ENCODE data around the gene NMNAT2.

The NMNAT2 gene

DNA sequence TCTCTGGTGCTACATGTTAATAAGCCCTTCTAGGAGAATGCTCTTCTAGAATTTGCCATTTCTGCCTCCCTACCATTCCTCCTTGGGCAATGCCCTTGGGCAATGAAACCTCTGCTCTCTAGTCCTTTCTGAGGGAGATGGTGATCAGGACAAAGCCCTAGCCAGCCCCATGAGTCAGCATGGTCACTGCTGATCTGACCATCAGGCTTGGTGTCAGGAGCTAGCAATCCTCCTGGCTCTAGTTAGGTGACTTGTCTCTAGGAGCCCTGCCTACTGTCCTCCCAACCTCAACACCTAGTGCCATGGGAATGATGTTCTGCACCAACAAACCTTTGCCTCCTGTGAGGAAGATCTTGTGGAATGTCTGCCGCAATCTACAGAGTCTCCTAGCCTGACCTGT lies 89.8 kb downstream of the NMNAT2 start:
- Histone ChIP-seq H3K4me2 (no peak overlapping the region), H3K79me2 (ENCODE audit: insufficient read depth, low read depth) (no peaks in the 10 kb centered on the region), H3K9ac (no peak overlapping the region), H4K20me1 (ENCODE audit: insufficient read depth) (no peaks in the 10 kb centered on the region), H2AFZ (ENCODE audit: low read depth) (no peak overlapping the region), H3K36me3 (ENCODE audit: insufficient read depth) (no peaks in the 10 kb centered on the region), H3K27me3 (ENCODE audit: insufficient read depth, low read depth) (no peaks in the 10 kb centered on the region), H3K27ac (no peak overlapping the region), H3K4me1 (ENCODE audit: low read depth, poor library complexity, severe bottlenecking) (no peaks in the 10 kb centered on the region), H3K4me3 (IDR thresholded peaks at IDR 0.05; ENCODE audit: insufficient read depth, low read depth, low read length) (no peak overlapping the region)
- TF ChIP-seq, protein P1, sequence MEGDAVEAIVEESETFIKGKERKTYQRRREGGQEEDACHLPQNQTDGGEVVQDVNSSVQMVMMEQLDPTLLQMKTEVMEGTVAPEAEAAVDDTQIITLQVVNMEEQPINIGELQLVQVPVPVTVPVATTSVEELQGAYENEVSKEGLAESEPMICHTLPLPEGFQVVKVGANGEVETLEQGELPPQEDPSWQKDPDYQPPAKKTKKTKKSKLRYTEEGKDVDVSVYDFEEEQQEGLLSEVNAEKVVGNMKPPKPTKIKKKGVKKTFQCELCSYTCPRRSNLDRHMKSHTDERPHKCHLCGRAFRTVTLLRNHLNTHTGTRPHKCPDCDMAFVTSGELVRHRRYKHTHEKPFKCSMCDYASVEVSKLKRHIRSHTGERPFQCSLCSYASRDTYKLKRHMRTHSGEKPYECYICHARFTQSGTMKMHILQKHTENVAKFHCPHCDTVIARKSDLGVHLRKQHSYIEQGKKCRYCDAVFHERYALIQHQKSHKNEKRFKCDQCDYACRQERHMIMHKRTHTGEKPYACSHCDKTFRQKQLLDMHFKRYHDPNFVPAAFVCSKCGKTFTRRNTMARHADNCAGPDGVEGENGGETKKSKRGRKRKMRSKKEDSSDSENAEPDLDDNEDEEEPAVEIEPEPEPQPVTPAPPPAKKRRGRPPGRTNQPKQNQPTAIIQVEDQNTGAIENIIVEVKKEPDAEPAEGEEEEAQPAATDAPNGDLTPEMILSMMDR (conservative IDR thresholded peaks at IDR 0.05; ENCODE audit: low read depth, low read length), result no peak

DNA sequence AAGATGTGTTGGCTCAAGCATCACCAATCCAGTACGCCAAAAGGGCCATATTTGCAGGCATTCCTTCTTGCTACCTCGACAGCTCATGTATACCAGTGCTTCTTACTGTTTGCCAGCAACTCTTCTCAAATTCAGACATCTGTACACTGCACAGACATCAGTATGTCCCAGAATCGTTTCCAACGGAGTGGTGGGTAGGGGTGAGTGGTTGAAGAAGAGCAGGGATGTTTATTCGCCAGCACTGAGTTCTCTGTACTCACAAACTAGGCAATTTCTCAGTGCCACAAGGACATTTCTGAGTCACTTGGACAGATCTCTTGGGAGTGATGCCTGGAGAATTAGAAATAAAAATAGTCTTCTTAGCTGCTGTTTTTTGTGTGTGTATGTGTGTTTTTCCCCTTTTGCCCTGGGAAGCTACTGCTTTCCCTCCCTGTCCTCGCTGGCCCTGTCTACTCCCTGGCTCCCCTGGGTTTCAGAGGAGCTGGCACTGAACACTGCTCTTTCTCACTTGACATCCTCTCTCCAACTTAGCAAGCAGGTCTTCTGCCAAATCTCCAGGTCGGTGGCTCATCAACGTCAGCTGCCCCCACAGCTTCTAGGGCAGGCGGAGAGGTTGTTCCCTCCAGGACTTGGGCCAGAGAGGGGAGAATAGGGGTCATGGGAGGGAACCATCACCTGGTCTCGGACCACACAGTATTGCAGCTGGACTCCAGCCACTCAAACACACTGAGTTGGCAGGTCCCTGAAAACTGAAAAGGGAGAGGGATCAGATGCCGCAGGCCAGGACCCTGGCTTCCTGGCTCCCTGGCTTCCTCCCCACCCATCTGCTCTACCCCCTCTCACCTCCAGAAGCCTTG lies 90.5 kb downstream of the NMNAT2 start:
- H3K79me2 ChIP-seq (ENCODE audit: insufficient read depth, low read depth), result no peaks in the 10 kb centered on the region
- no peaks in the 10 kb centered on the region for H3K4me1 ChIP-seq (ENCODE audit: low read depth, poor library complexity, severe bottlenecking)
- H3K27ac ChIP-seq, result no peak overlapping the region
- H3K4me3 ChIP-seq (IDR thresholded peaks at IDR 0.05; ENCODE audit: insufficient read depth, low read depth, low read length), result no peak overlapping the region
- H3K4me2 ChIP-seq, result no peak overlapping the region
- no peak overlapping the region for H2AFZ ChIP-seq (ENCODE audit: low read depth)
- no peaks in the 10 kb centered on the region for H3K36me3 ChIP-seq (ENCODE audit: insufficient read depth)
- H3K27me3 ChIP-seq (ENCODE audit: insufficient read depth, low read depth), result no peaks in the 10 kb centered on the region
- no peak overlapping the region for H3K9ac ChIP-seq
- TF ChIP-seq, protein P1 (conservative IDR thresholded peaks at IDR 0.05; ENCODE audit: low read depth, low read length), result no peak
- H4K20me1 ChIP-seq (ENCODE audit: insufficient read depth), result no peaks in the 10 kb centered on the region

DNA sequence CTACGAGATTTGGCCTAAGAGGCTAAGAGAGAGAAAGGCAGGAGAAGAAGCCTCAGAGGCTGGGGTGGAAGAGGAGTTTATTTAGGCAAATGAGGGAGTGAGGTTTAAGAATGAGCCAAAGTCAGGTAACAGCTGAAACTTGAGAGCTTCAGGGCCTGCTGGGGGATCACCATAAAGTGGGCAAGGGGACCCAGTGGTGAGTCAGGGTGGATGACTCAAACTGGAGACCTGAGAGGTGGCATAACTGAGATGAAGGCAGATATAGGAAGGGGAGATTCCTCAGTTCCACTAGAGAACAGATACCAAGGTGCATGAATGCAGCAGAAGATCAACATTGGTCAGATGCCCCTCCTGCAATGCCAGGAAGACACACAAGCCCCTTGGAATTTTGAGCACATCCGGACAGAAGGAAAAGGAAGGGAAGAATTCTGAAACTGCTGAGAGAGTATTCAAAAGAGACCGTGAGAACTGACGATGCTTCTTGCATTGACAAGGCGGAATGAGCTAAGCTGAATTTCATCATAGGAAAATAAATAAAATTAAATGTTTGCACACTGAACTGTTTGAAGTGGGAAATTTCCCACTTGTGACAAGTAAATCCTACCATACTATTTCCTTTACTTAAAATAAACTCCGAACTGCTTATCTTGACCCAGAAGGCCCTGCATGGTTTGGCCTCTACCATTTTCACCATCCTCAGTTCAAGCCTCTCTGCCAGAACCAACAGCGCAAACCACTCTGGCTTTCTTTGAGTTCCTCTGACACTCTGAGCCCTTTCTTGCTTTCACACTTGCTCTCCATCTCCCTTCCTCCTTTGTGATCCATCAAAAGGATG lies 94.1 kb downstream of the NMNAT2 start:
- H2AFZ ChIP-seq (ENCODE audit: low read depth), result no peak overlapping the region
- no peaks in the 10 kb centered on the region for H3K79me2 ChIP-seq (ENCODE audit: insufficient read depth, low read depth)

DNA sequence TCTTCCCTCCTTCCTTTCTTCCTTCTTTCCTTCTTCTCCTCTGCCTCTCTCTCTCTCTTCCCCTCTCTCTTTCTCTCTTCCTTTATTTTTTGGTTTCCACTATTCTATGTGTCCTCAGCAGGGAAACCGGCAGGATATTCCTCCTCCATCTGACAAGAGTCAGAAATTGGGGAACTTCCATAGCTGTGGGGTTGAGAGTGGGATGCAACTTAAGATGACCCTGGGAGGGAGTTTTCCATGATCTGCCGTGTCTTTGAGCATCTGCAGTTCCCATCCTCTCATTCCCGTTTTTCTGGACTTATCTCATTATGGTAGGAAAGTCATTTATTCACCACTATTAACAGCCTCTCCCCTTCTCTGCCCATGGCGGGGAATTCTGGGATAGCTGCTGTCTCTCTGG lies 98.6 kb downstream of the NMNAT2 start:
- Histone ChIP-seq H3K27ac (no peak overlapping the region), H3K4me1 (ENCODE audit: low read depth, poor library complexity, severe bottlenecking) (no peaks in the 10 kb centered on the region), H3K4me2 (no peak overlapping the region), H2AFZ (ENCODE audit: low read depth) (no peak overlapping the region), H3K79me2 (ENCODE audit: insufficient read depth, low read depth) (no peaks in the 10 kb centered on the region), H4K20me1 (ENCODE audit: insufficient read depth) (no peaks in the 10 kb centered on the region), H3K27me3 (ENCODE audit: insufficient read depth, low read depth) (no peaks in the 10 kb centered on the region), H3K9ac (no peak overlapping the region), H3K4me3 (IDR thresholded peaks at IDR 0.05; ENCODE audit: insufficient read depth, low read depth, low read length) (no peak overlapping the region), H3K36me3 (ENCODE audit: insufficient read depth) (no peaks in the 10 kb centered on the region)
- TF ChIP-seq, protein P1 (conservative IDR thresholded peaks at IDR 0.05; ENCODE audit: low read depth, low read length), result no peak

More for the DNA sequence above, 94.1 kb downstream of the NMNAT2 start:
- Histone ChIP-seq H4K20me1 (ENCODE audit: insufficient read depth) (no peaks in the 10 kb centered on the region), H3K4me1 (ENCODE audit: low read depth, poor library complexity, severe bottlenecking) (no peaks in the 10 kb centered on the region), H3K4me2 (no peak overlapping the region), H3K36me3 (ENCODE audit: insufficient read depth) (no peaks in the 10 kb centered on the region), H3K4me3 (IDR thresholded peaks at IDR 0.05; ENCODE audit: insufficient read depth, low read depth, low read length) (no peak overlapping the region), H3K27me3 (ENCODE audit: insufficient read depth, low read depth) (no peaks in the 10 kb centered on the region), H3K27ac (no peak overlapping the region), H3K9ac (no peak overlapping the region)
- TF ChIP-seq, protein P1 (conservative IDR thresholded peaks at IDR 0.05; ENCODE audit: low read depth, low read length), result no peak

Measured in KMS-11 (cell line).